AG04450 (cell line): ENCODE measurements around the gene PEX14. TPM values are rescaled to one million over a fixed set of nuclear protein-coding genes. Genes with fewer than 3 reads are reported as not detected.

Source experiments
- CTCF ChIA-PET: fragments of 300-600, 350-600 bp; formaldehyde crosslinking; extraction: SDS; loops from one replicate; lab custom pipeline; 2022; ENCODE audit warnings: antibody characterized with exemption, inconsistent platforms; lab: Charles Lee
- POLR2A ChIA-PET: fragments of 350-600 bp; formaldehyde crosslinking; extraction: SDS; loops from one replicate; lab custom pipeline; 2021; ENCODE audit warnings: antibody characterized with exemption, inconsistent platforms; lab: Yijun Ruan, JAX
- DNase-seq: peaks from one replicate; pipeline ENCODE4 v3.0.0-alpha.2; 2011; ENCODE audit warnings: low read depth, low spot score
- H3K27ac ChIP-seq: one replicate; pipeline ENCODE4 v1.5.1; 2012; ENCODE audit warnings: low read depth, low read length, control low read depth
- H3K27me3 ChIP-seq: one replicate; pipeline ENCODE4 v1.6.0; 2012; ENCODE audit warnings: low read length; ENCODE audit not compliant: control insufficient read depth, insufficient read depth
- H3K4me3 ChIP-seq: 2 replicates; pipeline ENCODE4 v1.5.1; 2011; ENCODE audit warnings: mild to moderate bottlenecking, low read depth, low read length, control low read depth
- H3K9me3 ChIP-seq: 2 replicates; pipeline ENCODE4 v1.5.1; 2012; ENCODE audit warnings: low read length; ENCODE audit not compliant: control insufficient read depth, insufficient read depth
- CTCF ChIP-seq: IDR thresholded peaks from 2 replicates; pipeline ENCODE4 v1.5.1; 2011; ENCODE audit warnings: low read depth, low read length, control low read depth, inconsistent platforms
- polyA plus RNA-seq: library from polyadenylated mRNA; depleted of rRNA; stranded (reverse); fragments of >200 nt; gene quantifications from 2 replicates; pipeline ENCODE4 v1.2.3, GENCODE V29; 2011

PEX14 gene
- polyA plus RNA-seq, 1 experiment: 6.6 TPM

- TF ChIP-seq CTCF: no peak
- DNase-seq: no peak
- no peak overlapping the region for H3K4me3 ChIP-seq
- H3K9me3 ChIP-seq: no peaks in the 10 kb centered on the region
- H3K27me3 ChIP-seq: no peaks in the 10 kb centered on the region
- no peak overlapping the region for H3K27ac ChIP-seq
- ChIA-PET POLR2A (interaction anchor here (0.6 to 0.7 kb wide), 2 partner anchors 73 to 1129 kb away, joined by 4 to 5 read pairs; no protein-coding TSS in a partner anchor), CTCF (no interaction called here)
Observed at GRCh38 chr1:10601342-10602070, 126.8 kb downstream of the PEX14 start.

- no peak overlapping the region for H3K27ac ChIP-seq
- ChIA-PET CTCF (interaction anchor here (0.7 kb wide), 1 partner anchor 95 kb away, joined by 3 read pairs; no protein-coding TSS in a partner anchor), POLR2A (no interaction called here)
- no peak for DNase-seq
- H3K9me3 ChIP-seq: no peaks in the 10 kb centered on the region; the same call in 1 of the 2 replicates
- TF ChIP-seq CTCF: no peak
- H3K4me3 ChIP-seq: no peak overlapping the region
- no peaks in the 10 kb centered on the region for H3K27me3 ChIP-seq
Observed at GRCh38 chr1:10602936-10603335, 128.2 kb downstream of the PEX14 start.

DNA sequence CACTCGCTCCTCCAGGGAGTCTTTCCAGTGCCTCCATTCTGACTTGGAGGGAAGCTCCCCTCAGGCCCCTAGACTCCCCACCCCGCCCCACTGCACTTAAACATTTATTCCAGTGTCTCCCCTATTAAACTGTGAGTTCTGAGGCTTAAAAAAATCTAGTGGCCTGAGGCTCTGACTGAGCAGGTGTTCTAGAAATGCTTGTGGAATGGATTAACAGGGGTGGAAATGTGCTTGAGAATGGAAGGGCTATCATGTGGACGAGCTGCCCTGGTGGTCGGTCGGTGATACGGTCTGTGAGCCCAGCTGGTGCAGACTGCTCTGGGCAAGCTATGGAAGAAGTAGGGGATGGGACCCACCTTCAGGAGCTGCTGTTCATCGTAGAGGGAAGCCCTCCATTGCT is 130.2 kb downstream of the PEX14 start:
- no peak for DNase-seq

DNA sequence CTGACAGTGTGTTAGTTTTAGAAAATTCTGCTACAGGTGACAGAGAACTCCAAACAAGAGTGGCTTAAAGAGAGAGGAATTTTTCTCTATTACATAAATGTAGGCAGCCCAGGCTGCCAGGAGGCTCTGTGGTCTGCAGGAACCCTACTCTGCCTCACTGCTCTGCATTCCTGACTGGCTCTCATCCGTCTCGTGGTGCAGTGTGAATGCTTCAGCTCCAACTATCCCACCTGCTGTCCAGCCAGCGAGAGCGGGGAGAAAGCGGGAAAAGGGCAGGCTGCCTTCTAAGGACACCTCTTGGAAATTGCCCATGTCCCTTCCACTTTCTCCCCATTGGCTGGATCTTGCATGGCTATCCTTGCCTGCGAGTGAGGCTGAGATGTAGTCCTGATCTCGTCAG is 131.3 kb downstream of the PEX14 start:
- Histone ChIP-seq H3K27me3 (no peaks in the 10 kb centered on the region), H3K4me3 (no peak overlapping the region), H3K27ac (no peak overlapping the region), H3K9me3 (no peaks in the 10 kb centered on the region; the same call in 1 of the 2 replicates)
- no peak for TF ChIP-seq CTCF
- ChIA-PET CTCF (interaction anchor here (0.6 kb wide), 1 partner anchor 139 kb away, joined by 3 read pairs; no protein-coding TSS in a partner anchor), POLR2A (no interaction called here)
- no peak for DNase-seq

More for the DNA sequence above, 130.2 kb downstream of the PEX14 start:
- POLR2A ChIA-PET: no interaction called here
- no peak overlapping the region for H3K27ac ChIP-seq
- H3K27me3 ChIP-seq: no peaks in the 10 kb centered on the region
- no peaks in the 10 kb centered on the region; the same call in 1 of the 2 replicates for H3K9me3 ChIP-seq
- TF ChIP-seq CTCF: no peak
- no peak overlapping the region for H3K4me3 ChIP-seq
- CTCF ChIA-PET: no interaction called here

DNA sequence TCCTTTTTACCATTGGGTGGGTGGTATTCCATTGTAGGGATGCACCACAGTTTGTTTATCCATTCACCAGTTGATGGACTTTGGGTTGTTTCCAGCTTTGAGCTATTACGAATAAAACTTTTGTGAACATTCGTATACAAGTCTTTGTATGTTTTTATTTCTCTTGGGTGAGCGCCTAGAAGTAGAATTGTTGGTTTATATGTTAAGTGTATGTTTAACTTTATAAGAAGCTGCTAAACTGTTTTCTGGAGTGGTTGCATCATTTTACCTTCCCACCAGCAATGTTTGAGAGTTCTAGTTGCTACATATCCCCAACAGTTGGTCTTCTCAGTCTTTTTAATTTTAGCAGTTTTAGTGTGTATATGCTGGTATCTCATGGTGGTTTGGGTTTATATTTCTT is 132.5 kb downstream of the PEX14 start:
- peak; percentile 70 for DNase-seq
- Histone ChIP-seq H3K27ac (no peak overlapping the region), H3K27me3 (no peaks in the 10 kb centered on the region), H3K4me3 (no peak overlapping the region), H3K9me3 (no peaks in the 10 kb centered on the region; the same call in 1 of the 2 replicates)
- no peak for TF ChIP-seq CTCF
- ChIA-PET POLR2A (interaction anchor here (1.1 kb wide), 1 partner anchor 56 kb away, joined by 3 read pairs; no protein-coding TSS in a partner anchor), CTCF (no interaction called here)
